Parathyroid adenoma (tissue), 2 donors: Measurements from ENCODE around the gene MIDN.

ENCODE experiments used
- H2AFZ ChIP-seq: fragments of 300-600 bp; sonication (generic); one replicate; pipeline ENCODE4 v1.7.0; 2017; ENCODE audit warnings: antibody characterized with exemption, mild to moderate bottlenecking
- H3K27ac ChIP-seq: fragments of 300-600 bp; sonication (generic); one replicate; pipeline ENCODE4 v1.7.0; 2017
- H3K27me3 ChIP-seq: fragments of 300-600 bp; sonication (generic); one replicate; pipeline ENCODE4 v1.7.0; 2017; ENCODE audit warnings: low read length; ENCODE audit not compliant: control insufficient read depth, insufficient read depth
- H3K36me3 ChIP-seq: fragments of 300-600 bp; sonication (generic); one replicate; pipeline ENCODE4 v1.7.0; 2017; ENCODE audit warnings: low read length; ENCODE audit not compliant: control insufficient read depth, insufficient read depth
- H3K4me1 ChIP-seq: fragments of 300-600 bp; sonication (generic); one replicate; pipeline ENCODE4 v1.7.0; 2017; ENCODE audit warnings: control low read depth
- H3K4me2 ChIP-seq: fragments of 300-600 bp; sonication (generic); one replicate; pipeline ENCODE4 v1.7.0; 2017; ENCODE audit warnings: low read length
- H3K4me3 ChIP-seq: fragments of 300-600 bp; sonication (generic); one replicate; pipeline ENCODE4 v1.7.0; 2017; ENCODE audit warnings: low read depth, low read length
- H3K79me2 ChIP-seq: fragments of 300-600 bp; sonication (generic); one replicate; pipeline ENCODE4 v1.7.0; 2017; ENCODE audit warnings: control low read depth
- H3K9ac ChIP-seq: fragments of 300-600 bp; sonication (generic); one replicate; pipeline ENCODE4 v1.7.0; 2017; ENCODE audit warnings: mild to moderate bottlenecking
- H3K9me3 ChIP-seq: fragments of 300-600 bp; sonication (generic); one replicate; pipeline ENCODE4 v1.7.0; 2017; ENCODE audit warnings: low read length; ENCODE audit not compliant: control insufficient read depth
- TF ChIP-seq, protein P1 (sequence below): fragments of 300-600 bp; sonication (generic); IDR thresholded peaks from one replicate; pipeline ENCODE4 v1.7.0; 2017; ENCODE audit warnings: antibody characterized with exemption, mild to moderate bottlenecking
- donor health status: primary hyperparathyroidism.

Gene MIDN

DNA sequence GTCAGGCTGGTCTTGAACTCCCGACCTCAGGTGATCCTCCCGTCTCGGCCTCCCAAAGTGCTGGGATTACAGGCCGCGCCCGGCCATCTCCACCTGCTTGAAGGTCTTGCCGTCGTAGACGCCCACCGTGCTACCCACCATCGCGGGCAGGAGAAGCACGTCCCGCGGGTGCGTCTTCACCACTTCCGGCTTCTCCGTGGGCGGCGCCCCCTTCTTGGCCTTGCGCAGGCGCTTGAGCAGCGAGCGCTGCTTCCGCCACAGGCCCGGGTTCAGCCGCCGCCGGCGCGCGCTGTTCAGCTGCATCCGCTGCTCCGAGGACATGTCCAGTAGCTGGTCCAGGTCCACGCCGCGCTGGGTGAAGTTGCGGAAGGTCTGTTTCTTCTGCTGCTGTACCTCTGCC, 58.9 kb downstream of the MIDN start:
- Histone ChIP-seq H3K79me2 (no peaks in the 10 kb centered on the region), H3K9ac (no peak overlapping the region), H3K4me2 (no peak overlapping the region), H3K27me3 (no peaks in the 10 kb centered on the region), H3K4me1 (no peaks in the 10 kb centered on the region), H3K9me3 (no peaks in the 10 kb centered on the region), H2AFZ (no peak overlapping the region), H3K27ac (no peak overlapping the region), H3K4me3 (no peak overlapping the region), H3K36me3 (no peaks in the 10 kb centered on the region)
- TF ChIP-seq, protein P1, sequence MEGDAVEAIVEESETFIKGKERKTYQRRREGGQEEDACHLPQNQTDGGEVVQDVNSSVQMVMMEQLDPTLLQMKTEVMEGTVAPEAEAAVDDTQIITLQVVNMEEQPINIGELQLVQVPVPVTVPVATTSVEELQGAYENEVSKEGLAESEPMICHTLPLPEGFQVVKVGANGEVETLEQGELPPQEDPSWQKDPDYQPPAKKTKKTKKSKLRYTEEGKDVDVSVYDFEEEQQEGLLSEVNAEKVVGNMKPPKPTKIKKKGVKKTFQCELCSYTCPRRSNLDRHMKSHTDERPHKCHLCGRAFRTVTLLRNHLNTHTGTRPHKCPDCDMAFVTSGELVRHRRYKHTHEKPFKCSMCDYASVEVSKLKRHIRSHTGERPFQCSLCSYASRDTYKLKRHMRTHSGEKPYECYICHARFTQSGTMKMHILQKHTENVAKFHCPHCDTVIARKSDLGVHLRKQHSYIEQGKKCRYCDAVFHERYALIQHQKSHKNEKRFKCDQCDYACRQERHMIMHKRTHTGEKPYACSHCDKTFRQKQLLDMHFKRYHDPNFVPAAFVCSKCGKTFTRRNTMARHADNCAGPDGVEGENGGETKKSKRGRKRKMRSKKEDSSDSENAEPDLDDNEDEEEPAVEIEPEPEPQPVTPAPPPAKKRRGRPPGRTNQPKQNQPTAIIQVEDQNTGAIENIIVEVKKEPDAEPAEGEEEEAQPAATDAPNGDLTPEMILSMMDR: no peak

DNA sequence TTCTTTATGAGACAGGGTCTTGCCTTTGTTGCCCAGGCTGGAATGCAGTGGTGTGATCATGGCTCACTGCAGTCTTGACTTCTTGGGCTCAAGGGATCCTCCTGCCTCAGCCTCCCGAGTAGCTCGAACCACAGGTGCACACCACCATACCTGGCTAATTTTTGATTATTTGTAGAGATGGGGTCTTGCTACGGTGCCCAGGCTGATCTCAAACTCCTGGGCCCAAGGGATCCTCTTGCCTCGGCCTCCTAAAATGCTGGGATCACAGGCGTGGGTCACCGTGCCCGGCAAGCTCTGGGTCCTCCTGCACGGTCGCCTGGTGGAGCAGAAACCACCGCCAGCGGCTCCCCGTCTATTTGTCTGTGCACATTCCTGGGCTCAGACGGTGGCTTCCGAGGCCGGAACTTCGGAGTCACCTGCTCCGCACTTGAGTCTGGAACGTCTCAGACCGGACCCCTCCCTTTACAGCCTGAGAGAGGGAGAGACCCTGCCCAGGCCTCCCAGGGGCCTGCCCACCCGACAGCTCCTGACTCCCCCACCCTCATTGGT, 59.4 kb downstream of the MIDN start:
- no peak overlapping the region for H3K4me3 ChIP-seq
- no peak overlapping the region for H3K4me2 ChIP-seq
- no peaks in the 10 kb centered on the region for H3K27me3 ChIP-seq
- no peaks in the 10 kb centered on the region for H3K4me1 ChIP-seq
- no peak overlapping the region for H3K27ac ChIP-seq
- H3K36me3 ChIP-seq: no peaks in the 10 kb centered on the region
- no peak overlapping the region for H3K9ac ChIP-seq
- no peaks in the 10 kb centered on the region for H3K9me3 ChIP-seq
- TF ChIP-seq, protein P1: no peak
- H2AFZ ChIP-seq: no peak overlapping the region
- H3K79me2 ChIP-seq: no peaks in the 10 kb centered on the region

- Histone ChIP-seq H2AFZ (no peak overlapping the region), H3K4me2 (no peak overlapping the region), H3K4me3 (no peak overlapping the region)
Measured at GRCh38 chr19:1308718-1309117, 60.3 kb downstream of the MIDN start.

More at GRCh38 chr19:1308718-1309117, 60.3 kb downstream of the MIDN start:
- Histone ChIP-seq H3K27me3 (no peaks in the 10 kb centered on the region), H3K9ac (no peak overlapping the region), H3K4me1 (no peaks in the 10 kb centered on the region), H3K9me3 (no peaks in the 10 kb centered on the region), H3K36me3 (no peaks in the 10 kb centered on the region), H3K27ac (no peak overlapping the region), H3K79me2 (no peaks in the 10 kb centered on the region)
- TF ChIP-seq, protein P1: no peak
